ENCODE results near the gene ENTPD8.

- TF ChIP-seq, protein P1, sequence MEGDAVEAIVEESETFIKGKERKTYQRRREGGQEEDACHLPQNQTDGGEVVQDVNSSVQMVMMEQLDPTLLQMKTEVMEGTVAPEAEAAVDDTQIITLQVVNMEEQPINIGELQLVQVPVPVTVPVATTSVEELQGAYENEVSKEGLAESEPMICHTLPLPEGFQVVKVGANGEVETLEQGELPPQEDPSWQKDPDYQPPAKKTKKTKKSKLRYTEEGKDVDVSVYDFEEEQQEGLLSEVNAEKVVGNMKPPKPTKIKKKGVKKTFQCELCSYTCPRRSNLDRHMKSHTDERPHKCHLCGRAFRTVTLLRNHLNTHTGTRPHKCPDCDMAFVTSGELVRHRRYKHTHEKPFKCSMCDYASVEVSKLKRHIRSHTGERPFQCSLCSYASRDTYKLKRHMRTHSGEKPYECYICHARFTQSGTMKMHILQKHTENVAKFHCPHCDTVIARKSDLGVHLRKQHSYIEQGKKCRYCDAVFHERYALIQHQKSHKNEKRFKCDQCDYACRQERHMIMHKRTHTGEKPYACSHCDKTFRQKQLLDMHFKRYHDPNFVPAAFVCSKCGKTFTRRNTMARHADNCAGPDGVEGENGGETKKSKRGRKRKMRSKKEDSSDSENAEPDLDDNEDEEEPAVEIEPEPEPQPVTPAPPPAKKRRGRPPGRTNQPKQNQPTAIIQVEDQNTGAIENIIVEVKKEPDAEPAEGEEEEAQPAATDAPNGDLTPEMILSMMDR (IDR thresholded peaks at IDR 0.05; ENCODE audit: insufficient read depth, low read length): no peak
- no peak; the same call in 1 of the 2 replicates for TF ChIP-seq POLR2AphosphoS5 (IDR thresholded peaks at IDR 0.05; ENCODE audit: low read depth)
- no peak for TF ChIP-seq GABPA (IDR thresholded peaks at IDR 0.05; ENCODE audit: low read depth)
- TF ChIP-seq, protein P2, sequence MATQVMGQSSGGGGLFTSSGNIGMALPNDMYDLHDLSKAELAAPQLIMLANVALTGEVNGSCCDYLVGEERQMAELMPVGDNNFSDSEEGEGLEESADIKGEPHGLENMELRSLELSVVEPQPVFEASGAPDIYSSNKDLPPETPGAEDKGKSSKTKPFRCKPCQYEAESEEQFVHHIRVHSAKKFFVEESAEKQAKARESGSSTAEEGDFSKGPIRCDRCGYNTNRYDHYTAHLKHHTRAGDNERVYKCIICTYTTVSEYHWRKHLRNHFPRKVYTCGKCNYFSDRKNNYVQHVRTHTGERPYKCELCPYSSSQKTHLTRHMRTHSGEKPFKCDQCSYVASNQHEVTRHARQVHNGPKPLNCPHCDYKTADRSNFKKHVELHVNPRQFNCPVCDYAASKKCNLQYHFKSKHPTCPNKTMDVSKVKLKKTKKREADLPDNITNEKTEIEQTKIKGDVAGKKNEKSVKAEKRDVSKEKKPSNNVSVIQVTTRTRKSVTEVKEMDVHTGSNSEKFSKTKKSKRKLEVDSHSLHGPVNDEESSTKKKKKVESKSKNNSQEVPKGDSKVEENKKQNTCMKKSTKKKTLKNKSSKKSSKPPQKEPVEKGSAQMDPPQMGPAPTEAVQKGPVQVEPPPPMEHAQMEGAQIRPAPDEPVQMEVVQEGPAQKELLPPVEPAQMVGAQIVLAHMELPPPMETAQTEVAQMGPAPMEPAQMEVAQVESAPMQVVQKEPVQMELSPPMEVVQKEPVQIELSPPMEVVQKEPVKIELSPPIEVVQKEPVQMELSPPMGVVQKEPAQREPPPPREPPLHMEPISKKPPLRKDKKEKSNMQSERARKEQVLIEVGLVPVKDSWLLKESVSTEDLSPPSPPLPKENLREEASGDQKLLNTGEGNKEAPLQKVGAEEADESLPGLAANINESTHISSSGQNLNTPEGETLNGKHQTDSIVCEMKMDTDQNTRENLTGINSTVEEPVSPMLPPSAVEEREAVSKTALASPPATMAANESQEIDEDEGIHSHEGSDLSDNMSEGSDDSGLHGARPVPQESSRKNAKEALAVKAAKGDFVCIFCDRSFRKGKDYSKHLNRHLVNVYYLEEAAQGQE (IDR thresholded peaks at IDR 0.05; ENCODE audit: insufficient replicate concordance, low read depth): no peak
- no peak for TF ChIP-seq SPI1 (IDR thresholded peaks at IDR 0.05; ENCODE audit: borderline replicate concordance, low read depth)
Observed at GRCh38 chr9:137423514-137424291, 17.5 kb downstream of the ENTPD8 start.
